Measurements from ENCODE around the gene MRPL52.
"Not testable (repeated sequence)": the region's sequence is repeated elsewhere in the genome, so short reads cannot be mapped to it uniquely, and the experiment has no call there.

MRPL52 gene

DNA sequence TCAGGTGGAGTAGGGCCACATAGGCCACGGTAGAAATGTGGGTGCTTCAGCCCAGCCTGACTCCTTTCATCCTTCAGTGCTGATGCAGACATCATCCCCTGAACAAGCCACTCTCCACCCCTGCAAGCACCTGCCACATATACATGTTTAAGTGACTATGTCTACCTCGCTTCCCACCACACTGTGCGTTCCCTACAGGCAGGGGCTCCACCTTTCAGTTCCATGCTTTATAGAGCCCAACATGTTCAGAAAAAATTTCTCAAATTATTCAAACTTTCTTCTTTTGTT is 26.1 kb upstream of the MRPL52 start:
- TF ChIP-seq, protein P1, sequence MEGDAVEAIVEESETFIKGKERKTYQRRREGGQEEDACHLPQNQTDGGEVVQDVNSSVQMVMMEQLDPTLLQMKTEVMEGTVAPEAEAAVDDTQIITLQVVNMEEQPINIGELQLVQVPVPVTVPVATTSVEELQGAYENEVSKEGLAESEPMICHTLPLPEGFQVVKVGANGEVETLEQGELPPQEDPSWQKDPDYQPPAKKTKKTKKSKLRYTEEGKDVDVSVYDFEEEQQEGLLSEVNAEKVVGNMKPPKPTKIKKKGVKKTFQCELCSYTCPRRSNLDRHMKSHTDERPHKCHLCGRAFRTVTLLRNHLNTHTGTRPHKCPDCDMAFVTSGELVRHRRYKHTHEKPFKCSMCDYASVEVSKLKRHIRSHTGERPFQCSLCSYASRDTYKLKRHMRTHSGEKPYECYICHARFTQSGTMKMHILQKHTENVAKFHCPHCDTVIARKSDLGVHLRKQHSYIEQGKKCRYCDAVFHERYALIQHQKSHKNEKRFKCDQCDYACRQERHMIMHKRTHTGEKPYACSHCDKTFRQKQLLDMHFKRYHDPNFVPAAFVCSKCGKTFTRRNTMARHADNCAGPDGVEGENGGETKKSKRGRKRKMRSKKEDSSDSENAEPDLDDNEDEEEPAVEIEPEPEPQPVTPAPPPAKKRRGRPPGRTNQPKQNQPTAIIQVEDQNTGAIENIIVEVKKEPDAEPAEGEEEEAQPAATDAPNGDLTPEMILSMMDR (IDR thresholded peaks at IDR 0.05; ENCODE audit: low read depth, low read length, missing control alignments): no peak
- DNase-seq: no peak
- no peaks in the 10 kb centered on the region for H3K27me3 ChIP-seq (replicated peaks)
- in situ Hi-C loops (cut with HindIII; ENCODE audit: low pct_ligation_motif_present, low sequenced_read_pairs): no loop called here
- H3K36me3 ChIP-seq (replicated peaks): no peaks in the 10 kb centered on the region
- H3K27ac ChIP-seq: no peak overlapping the region
- no peak overlapping the region for H3K4me3 ChIP-seq (ENCODE audit: low read depth, low read length)

DNA sequence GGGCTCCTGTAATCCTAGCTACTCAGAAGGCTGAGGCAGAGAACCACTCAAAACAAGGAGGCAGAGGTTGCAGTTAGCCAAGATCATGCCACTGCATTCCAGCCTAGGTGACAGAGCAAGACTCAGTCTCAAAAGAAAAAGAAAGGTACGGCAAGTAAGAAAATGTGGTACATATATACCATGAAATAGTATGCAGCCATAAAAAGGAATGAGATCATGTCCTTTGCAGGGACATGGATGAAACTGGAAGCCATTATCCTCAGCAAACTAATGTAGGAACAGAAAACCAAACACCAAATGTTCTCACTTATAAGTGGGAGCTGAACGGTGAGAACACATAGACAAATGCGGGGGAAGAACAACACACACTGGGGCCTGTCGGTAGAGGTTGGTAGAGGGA is 24.5 kb upstream of the MRPL52 start:
- DNase-seq; H3K4me3 ChIP-seq (ENCODE audit: low read depth, low read length); H3K27ac ChIP-seq; in situ Hi-C loops (cut with HindIII; ENCODE audit: low pct_ligation_motif_present, low sequenced_read_pairs); H3K27me3 ChIP-seq (replicated peaks); H3K36me3 ChIP-seq (replicated peaks): not testable (repeated sequence)

DNA sequence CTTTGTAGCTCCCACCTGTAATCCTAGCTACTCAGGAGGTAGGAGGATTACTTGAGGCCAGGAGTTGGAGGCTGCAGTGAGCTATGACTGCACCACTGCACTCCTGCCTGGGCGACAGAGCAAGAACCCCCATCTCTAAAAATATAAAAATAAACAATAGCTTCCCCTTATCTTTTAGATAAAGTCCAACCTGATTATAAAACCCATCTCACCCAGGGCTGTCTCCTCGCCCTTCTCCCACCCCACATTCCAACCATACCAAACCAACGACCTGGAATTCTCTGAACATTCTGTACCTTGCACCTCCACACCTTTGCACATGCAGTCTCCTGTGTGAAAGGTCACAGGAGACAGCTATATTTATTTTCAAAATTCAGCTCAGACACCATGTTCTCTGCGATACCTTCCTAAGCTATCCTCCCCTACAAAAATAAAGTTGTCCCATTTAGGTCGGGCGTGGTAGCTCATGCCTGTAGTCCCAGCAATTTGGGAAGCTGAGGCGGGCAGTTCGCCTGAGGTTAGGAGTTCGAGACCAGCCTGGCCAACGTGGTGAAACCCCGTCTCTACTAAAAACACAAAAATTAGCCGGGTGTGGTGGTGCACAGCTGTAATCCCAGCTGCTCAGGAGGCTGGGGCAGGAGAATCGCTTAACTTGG is 22.1 kb upstream of the MRPL52 start:
- in situ Hi-C loops (cut with HindIII; ENCODE audit: low pct_ligation_motif_present, low sequenced_read_pairs): no loop called here
- DNase-seq: no peak
- H3K36me3 ChIP-seq (replicated peaks): no peaks in the 10 kb centered on the region

DNA sequence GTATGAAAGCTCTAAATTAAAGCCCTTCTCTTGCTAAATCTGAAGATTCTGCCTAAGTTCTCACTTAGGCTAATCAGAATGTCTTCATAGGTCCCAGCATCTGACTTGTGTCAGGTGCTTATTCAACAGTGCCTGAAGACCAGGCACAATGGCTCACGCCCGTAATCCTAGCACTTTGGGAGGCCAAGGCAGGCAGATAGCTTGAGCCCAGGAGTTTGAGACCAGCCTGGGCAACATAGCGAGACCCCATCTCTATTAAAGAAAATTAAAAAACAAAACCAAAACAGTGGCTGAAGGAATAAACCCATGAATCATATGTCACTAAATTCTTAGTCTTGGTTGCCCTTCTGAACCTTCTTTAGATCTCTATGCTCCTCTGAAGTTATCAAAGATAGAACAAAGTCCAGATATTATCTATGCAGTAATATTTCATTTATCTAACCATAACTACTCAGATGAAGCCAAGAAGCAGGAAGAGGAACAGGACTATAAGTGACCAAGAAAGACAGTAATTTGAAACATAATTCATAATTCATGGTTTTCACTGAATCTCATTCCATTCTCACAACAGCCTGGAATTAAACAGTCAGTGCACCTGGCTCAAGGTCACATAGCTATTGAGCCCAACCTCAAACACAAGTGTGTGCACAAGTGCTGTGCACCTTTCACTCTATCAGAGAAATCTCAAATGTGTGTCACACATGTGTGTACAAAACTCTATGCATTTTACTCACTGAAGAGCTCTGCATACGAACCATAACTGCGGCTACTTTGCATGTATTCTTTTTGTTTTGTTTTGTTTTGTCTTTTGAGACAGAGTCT is 21.1 kb upstream of the MRPL52 start:
- TF ChIP-seq, protein P1 (IDR thresholded peaks at IDR 0.05; ENCODE audit: low read depth, low read length, missing control alignments): no peak
- Histone ChIP-seq H3K36me3 (replicated peaks) (no peaks in the 10 kb centered on the region), H3K4me3 (ENCODE audit: low read depth, low read length) (no peak overlapping the region), H3K27ac (no peak overlapping the region), H3K27me3 (replicated peaks) (no peaks in the 10 kb centered on the region)
- in situ Hi-C loops (cut with HindIII; ENCODE audit: low pct_ligation_motif_present, low sequenced_read_pairs): no loop called here
- no peak for DNase-seq

More for the DNA sequence above, 22.1 kb upstream of the MRPL52 start:
- H3K27me3 ChIP-seq (replicated peaks): no peaks in the 10 kb centered on the region
- H3K4me3 ChIP-seq (ENCODE audit: low read depth, low read length): no peak overlapping the region
- no peak overlapping the region for H3K27ac ChIP-seq
- TF ChIP-seq, protein P1 (IDR thresholded peaks at IDR 0.05; ENCODE audit: low read depth, low read length, missing control alignments): no peak

DNA sequence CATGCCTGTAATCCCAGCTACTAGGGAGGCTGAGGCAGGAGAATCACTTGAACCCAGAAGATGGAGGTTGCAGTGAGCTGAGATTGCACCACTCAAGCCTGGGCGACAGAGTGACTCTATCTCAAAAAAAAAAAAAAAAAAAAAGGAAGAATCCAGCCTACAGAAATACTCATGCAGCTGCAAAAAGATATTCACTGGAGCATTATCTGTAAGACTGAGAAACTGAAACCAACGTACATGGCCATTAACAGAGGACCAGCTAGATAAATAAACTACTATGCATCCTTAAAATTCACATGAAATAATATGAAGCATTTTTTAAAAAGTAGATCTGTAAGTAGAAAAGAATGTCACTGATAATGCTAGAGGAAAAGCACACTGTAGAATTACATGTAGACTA is 18.0 kb upstream of the MRPL52 start:
- H3K27ac ChIP-seq: no peak overlapping the region
- H3K36me3 ChIP-seq (replicated peaks): no peaks in the 10 kb centered on the region
- DNase-seq: no peak
- no peaks in the 10 kb centered on the region for H3K27me3 ChIP-seq (replicated peaks)
- TF ChIP-seq, protein P1 (IDR thresholded peaks at IDR 0.05; ENCODE audit: low read depth, low read length, missing control alignments): no peak
- in situ Hi-C loops (cut with HindIII; ENCODE audit: low pct_ligation_motif_present, low sequenced_read_pairs): no loop called here
- no peak overlapping the region for H3K4me3 ChIP-seq (ENCODE audit: low read depth, low read length)

DNA sequence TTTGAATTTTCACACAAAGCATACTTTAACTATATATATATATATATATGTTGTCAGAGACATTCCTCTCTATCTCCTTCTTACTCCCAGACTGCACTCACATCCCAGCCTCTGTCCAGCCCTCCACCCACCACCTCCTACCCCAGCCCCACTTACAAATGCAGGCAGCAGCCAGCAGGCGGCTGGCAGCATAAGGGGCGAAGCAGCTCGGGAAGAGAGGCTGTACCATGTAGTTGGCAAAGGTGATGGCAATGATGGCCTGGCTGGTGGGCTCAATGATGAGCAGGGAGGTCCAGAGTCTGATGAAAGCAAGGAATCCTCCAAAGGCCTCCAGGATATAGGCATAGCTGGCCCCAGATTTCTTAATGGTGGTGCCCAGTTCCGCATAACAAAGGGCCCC is 16.9 kb upstream of the MRPL52 start:
- DNase-seq: no peak
- Histone ChIP-seq H3K27me3 (replicated peaks) (no peaks in the 10 kb centered on the region), H3K27ac (no peak overlapping the region), H3K4me3 (ENCODE audit: low read depth, low read length) (no peak overlapping the region), H3K36me3 (replicated peaks) (no peaks in the 10 kb centered on the region)
- TF ChIP-seq, protein P1 (IDR thresholded peaks at IDR 0.05; ENCODE audit: low read depth, low read length, missing control alignments): peak; percentile 32
- in situ Hi-C loops (cut with HindIII; ENCODE audit: low pct_ligation_motif_present, low sequenced_read_pairs): no loop called here
